MCF 10A (cell line): Measurements from ENCODE around the gene SFXN4. TPM values are rescaled to one million over a fixed set of nuclear protein-coding genes. Genes with fewer than 3 reads are reported as not detected.

Source experiments
- BruUV-seq: library from RNA; stranded (reverse); fragments of 400-500 nt; replicated peaks from 2 replicates; lab custom pipeline; 2021; lab: Mats Ljungman, UMichigan
- CTCF ChIA-PET: fragments of 300-600 bp; sonication (Branson Sonifier 250); formaldehyde crosslinking; extraction: SDS; loops from one replicate; lab custom pipeline; 2021; ENCODE audit warnings: antibody characterized with exemption, inconsistent platforms; lab: Yijun Ruan, JAX
- POLR2A ChIA-PET: fragments of 300-600, 350-650 bp; sonication (Branson Sonifier 250); formaldehyde crosslinking; extraction: SDS; loops from one replicate; lab custom pipeline; 2020; ENCODE audit warnings: antibody characterized with exemption, inconsistent platforms; lab: Yijun Ruan, JAX
- DNase-seq: peaks from one replicate; pipeline ENCODE4 v3.0.0-alpha.2; 2018; ENCODE audit not compliant: unreplicated experiment
- H3K27ac Mint-ChIP-seq: one replicate; pipeline ENCODE4 v1.8.0; 2022; ENCODE audit warnings: mild to moderate bottlenecking, low read depth, mixed read lengths; ENCODE audit not compliant: unreplicated experiment
- H3K27me3 Mint-ChIP-seq: one replicate; pipeline ENCODE4 v1.8.0; 2022; ENCODE audit warnings: mixed read lengths; ENCODE audit not compliant: insufficient read depth, unreplicated experiment
- H3K36me3 Mint-ChIP-seq: one replicate; pipeline ENCODE4 v1.8.0; 2022; ENCODE audit warnings: mild to moderate bottlenecking, moderate library complexity, mixed read lengths; ENCODE audit not compliant: insufficient read depth, unreplicated experiment
- H3K4me1 Mint-ChIP-seq: one replicate; pipeline ENCODE4 v1.8.0; 2022; ENCODE audit warnings: mixed read lengths; ENCODE audit not compliant: insufficient read depth, unreplicated experiment
- H3K4me3 Mint-ChIP-seq: one replicate; pipeline ENCODE4 v1.8.0; 2022; ENCODE audit warnings: mild to moderate bottlenecking, moderate library complexity, mixed read lengths; ENCODE audit not compliant: unreplicated experiment
- H3K9me3 Mint-ChIP-seq: one replicate; pipeline ENCODE4 v1.8.0; 2022; ENCODE audit warnings: mixed read lengths; ENCODE audit not compliant: unreplicated experiment
- CTCF ChIP-seq: fragments of 200-600 bp; IDR thresholded peaks from one replicate; pipeline ENCODE4 v1.8.0; 2022; ENCODE audit warnings: antibody characterized with exemption, mild to moderate bottlenecking; ENCODE audit not compliant: unreplicated experiment
- intact Hi-C: fragments of 100-400 bp; cut with micrococcal nuclease; formaldehyde crosslinking; loops from 2 replicates; pipeline ENCODE4 v1.14.1; 2022
- total RNA-seq: library from RNA; stranded (reverse); gene quantifications from 2 replicates; pipeline ENCODE4 v1.2.3, GENCODE V29; 2022

The SFXN4 gene
- total RNA-seq, 1 experiment from 2014 or later: 44.7 TPM

- Mint-ChIP-seq H3K27ac (no peak overlapping the region), H3K36me3 (no peaks in the 10 kb centered on the region), H3K9me3 (no peaks in the 10 kb centered on the region), H3K4me3 (no peak overlapping the region), H3K4me1 (peaks cover 19% of the 10 kb centered on the region), H3K27me3 (no peaks in the 10 kb centered on the region)
- no peak for DNase-seq
- intact Hi-C loops: loop anchor here (10.0 kb wide), 1 partner anchor 394 kb away; the partner anchor contains the start of gene TIAL1
- ChIA-PET POLR2A (no interaction called here), CTCF (interaction anchor here (0.9 to 8.1 kb wide), 5 partner anchors 30 to 244 kb away, joined by 3 to 116 read pairs (median 17); no protein-coding TSS in a partner anchor)
- no peak for TF ChIP-seq CTCF
- no TSS peak for BruUV-seq
Observed at GRCh38 chr10:119201233-119201632, 35.7 kb upstream of the SFXN4 start.

DNA sequence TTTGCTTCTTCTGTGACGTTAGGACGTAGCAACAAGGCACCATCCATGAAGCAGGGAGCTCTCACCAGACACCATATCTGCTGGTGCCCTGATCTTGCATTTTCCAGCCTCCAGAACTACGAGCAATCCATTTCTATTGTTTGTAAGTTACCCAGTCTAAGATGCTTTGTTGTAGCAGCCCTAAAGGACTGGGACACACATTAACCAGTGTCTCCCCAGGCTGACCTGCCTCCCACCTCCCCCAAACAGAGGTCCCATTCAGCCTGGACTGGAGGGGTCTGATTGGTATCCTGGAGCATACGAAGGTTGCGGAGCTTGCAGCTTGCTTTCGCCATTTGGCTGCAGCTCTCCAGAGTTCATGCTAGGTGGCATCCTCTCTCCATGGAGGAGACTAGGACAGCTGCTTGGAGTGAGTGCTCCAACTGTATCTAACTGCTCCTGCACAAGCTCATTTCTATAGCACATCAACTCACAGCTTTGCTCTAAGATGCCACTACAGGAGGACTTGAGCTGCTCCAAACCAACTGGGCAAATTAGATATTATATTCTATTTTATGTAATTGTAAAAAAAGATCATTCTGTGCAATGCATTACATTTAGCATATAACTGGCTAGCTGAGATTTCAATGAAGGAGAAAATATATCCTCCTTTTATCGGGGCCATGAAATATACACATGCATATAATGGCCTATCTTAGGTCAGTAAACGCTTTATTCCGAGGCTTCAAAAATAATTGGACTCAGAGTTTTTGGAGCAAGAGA lies 33.9 kb upstream of the SFXN4 start:
- ChIA-PET CTCF (interaction anchor here (0.5 to 8.1 kb wide), 41 partner anchors 10 to 715 kb away, joined by 3 to 116 read pairs (median 3); no protein-coding TSS in a partner anchor), POLR2A (interaction anchor here (0.7 to 2.0 kb wide), 4 partner anchors 20 to 396 kb away, joined by 3 to 10 read pairs (median 4); partner anchors contain the start of gene PRDX3)
- intact Hi-C loops: loop anchor here (1.0 kb wide), 2 partner anchors 218 to 246 kb away; no protein-coding TSS in a partner anchor
- H3K4me1 Mint-ChIP-seq: peaks cover 16% of the 10 kb centered on the region
- no peak overlapping the region for H3K4me3 Mint-ChIP-seq
- H3K9me3 Mint-ChIP-seq: no peaks in the 10 kb centered on the region
- no peak overlapping the region for H3K27ac Mint-ChIP-seq
- no peaks in the 10 kb centered on the region for H3K36me3 Mint-ChIP-seq
- TF ChIP-seq CTCF: peak; percentile 59
- BruUV-seq: no TSS peak
- no peaks in the 10 kb centered on the region for H3K27me3 Mint-ChIP-seq
- peak; percentile 73 for DNase-seq

- Mint-ChIP-seq H3K27ac (no peak overlapping the region), H3K9me3 (no peaks in the 10 kb centered on the region), H3K4me1 (peaks cover 16% of the 10 kb centered on the region), H3K4me3 (no peak overlapping the region), H3K27me3 (no peaks in the 10 kb centered on the region), H3K36me3 (no peaks in the 10 kb centered on the region)
- no peak for TF ChIP-seq CTCF
- no TSS peak for BruUV-seq
- intact Hi-C loops: no loop called here
- DNase-seq: peak; percentile 47
- POLR2A ChIA-PET: interaction anchor here (1.4 to 2.0 kb wide), 3 partner anchors 8 to 397 kb away, joined by 5 to 10 read pairs (median 5); partner anchors contain the start of gene PRDX3
- CTCF ChIA-PET: interaction anchor here (0.6 to 8.1 kb wide), 22 partner anchors 9 to 608 kb away, joined by 3 to 116 read pairs (median 4); no protein-coding TSS in a partner anchor
Observed at GRCh38 chr10:119198438-119198837, 32.9 kb upstream of the SFXN4 start.

DNA sequence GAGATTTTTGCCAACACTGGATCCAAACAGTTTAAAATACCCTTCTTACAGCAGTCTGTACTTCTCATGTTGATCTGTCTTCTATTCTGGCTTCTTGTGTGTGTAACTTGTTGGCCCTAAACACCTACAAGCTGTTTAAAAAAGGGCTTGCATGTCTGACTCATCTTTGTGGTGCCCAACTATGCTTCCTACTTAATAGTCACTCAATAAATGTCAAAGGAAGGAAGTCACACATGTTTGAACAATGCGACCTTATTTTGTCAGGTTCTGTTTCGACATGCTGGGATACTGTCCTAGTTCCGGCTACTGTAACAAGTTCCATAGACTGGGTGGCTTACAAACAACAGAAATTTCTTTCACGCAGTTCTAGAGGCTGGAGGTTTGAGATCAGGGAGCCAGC lies 32.4 kb upstream of the SFXN4 start:
- no peak overlapping the region for H3K27ac Mint-ChIP-seq
- CTCF ChIA-PET: interaction anchor here (0.6 to 8.1 kb wide), 13 partner anchors 9 to 607 kb away, joined by 3 to 116 read pairs (median 4); no protein-coding TSS in a partner anchor
- intact Hi-C loops: no loop called here

More for the DNA sequence above, 32.4 kb upstream of the SFXN4 start:
- Mint-ChIP-seq H3K4me3 (no peak overlapping the region), H3K4me1 (peaks cover 16% of the 10 kb centered on the region), H3K36me3 (no peaks in the 10 kb centered on the region), H3K27me3 (no peaks in the 10 kb centered on the region), H3K9me3 (no peaks in the 10 kb centered on the region)
- POLR2A ChIA-PET: interaction anchor here (1.4 to 1.7 kb wide), 2 partner anchors 9 to 19 kb away, joined by 5 read pairs; partner anchors contain the start of gene PRDX3
- no peak for TF ChIP-seq CTCF
- DNase-seq: peak; percentile 71
- no TSS peak for BruUV-seq
